HEK293T (cell line): ENCODE measurements around the gene MANBA.

Source experiments
- CTCF ChIA-PET: fragments of 350-600 bp; formaldehyde crosslinking; extraction: SDS; loops from one replicate; lab custom pipeline; 2021; ENCODE audit warnings: antibody characterized with exemption, inconsistent platforms; lab: Yijun Ruan, JAX
- POLR2A ChIA-PET: fragments of 350-600 bp; formaldehyde crosslinking; extraction: SDS; loops from one replicate; lab custom pipeline; 2020; ENCODE audit warnings: antibody characterized with exemption, inconsistent platforms; lab: Yijun Ruan, JAX
- DNase-seq: peaks from one replicate; pipeline ENCODE4 v3.0.0; 2012; ENCODE audit warnings: mixed read lengths; ENCODE audit errors: extremely low spot score
- ARNT ChIP-seq: fragments of 450-650 bp; IDR thresholded peaks from 2 replicates; pipeline ENCODE4 v1.6.1; 2017; ENCODE audit warnings: mild to moderate bottlenecking
- BHLHE40 ChIP-seq: fragments of 450-650 bp; IDR thresholded peaks from 2 replicates; pipeline ENCODE4 v1.6.1; 2016; ENCODE audit warnings: mild to moderate bottlenecking, moderate library complexity, borderline replicate concordance
- CTBP1 ChIP-seq: fragments of 450-650 bp; IDR thresholded peaks from 2 replicates; pipeline ENCODE4 v1.6.1; 2016; ENCODE audit warnings: borderline replicate concordance
- ELF4 ChIP-seq: fragments of 450-650 bp; IDR thresholded peaks from 2 replicates; pipeline ENCODE4 v1.6.1; 2017; ENCODE audit warnings: antibody characterized with exemption
- FOXA1 ChIP-seq: fragments of 450-650 bp; IDR thresholded peaks from 2 replicates; pipeline ENCODE4 v1.6.1; 2016; ENCODE audit warnings: mild to moderate bottlenecking
- FOXK2 ChIP-seq: fragments of 450-650 bp; IDR thresholded peaks from 2 replicates; pipeline ENCODE4 v1.6.1; 2016; ENCODE audit warnings: mild to moderate bottlenecking
- FOXM1 ChIP-seq: fragments of 450-650 bp; IDR thresholded peaks from 2 replicates; pipeline ENCODE4 v1.6.1; 2017; ENCODE audit warnings: mild to moderate bottlenecking, borderline replicate concordance
- HDGF ChIP-seq: fragments of 450-650 bp; IDR thresholded peaks from 2 replicates; pipeline ENCODE4 v1.6.1; 2017; ENCODE audit warnings: antibody characterized with exemption, borderline replicate concordance
- L3MBTL2 ChIP-seq: fragments of 450-650 bp; conservative IDR thresholded peaks from 2 replicates; pipeline ENCODE4 v1.6.1; 2016; ENCODE audit warnings: mild to moderate bottlenecking
- LEF1 ChIP-seq: fragments of 450-650 bp; IDR thresholded peaks from 2 replicates; pipeline ENCODE4 v1.6.1; 2017; ENCODE audit warnings: mild to moderate bottlenecking, borderline replicate concordance
- NFRKB ChIP-seq: fragments of 450-650 bp; IDR thresholded peaks from 2 replicates; pipeline ENCODE4 v1.6.1; 2016; ENCODE audit warnings: mild to moderate bottlenecking, moderate library complexity
- PKNOX1 ChIP-seq: fragments of 450-650 bp; IDR thresholded peaks from 2 replicates; pipeline ENCODE4 v1.6.1; 2016
- SP1 ChIP-seq: fragments of 450-650 bp; IDR thresholded peaks from 2 replicates; pipeline ENCODE4 v1.6.1; 2017
- SUZ12 ChIP-seq: fragments of 450-650 bp; IDR thresholded peaks from 2 replicates; pipeline ENCODE4 v1.6.1; 2016; ENCODE audit warnings: mild to moderate bottlenecking
- TARDBP ChIP-seq: fragments of 450-650 bp; IDR thresholded peaks from 2 replicates; pipeline ENCODE4 v1.6.1; 2016
- ZNF384 ChIP-seq: fragments of 450-650 bp; IDR thresholded peaks from 2 replicates; pipeline ENCODE4 v1.6.1; 2016

MANBA gene

GRCh38 chr4:102678695-102679335, 82.0 kb downstream of the MANBA start:
- DNase-seq: no peak
- POLR2A ChIA-PET: no interaction called here
- CTCF ChIA-PET: no interaction called here
- TF ChIP-seq L3MBTL2 (no peak), PKNOX1 (no peak)

GRCh38 chr4:102678107-102678506, 82.7 kb downstream of the MANBA start:
- TF ChIP-seq FOXA1: no peak
- no peak for TF ChIP-seq BHLHE40
- no peak for TF ChIP-seq PKNOX1
- no peak for TF ChIP-seq NFRKB
- TF ChIP-seq SP1: no peak
- TF ChIP-seq ARNT: no peak
- no peak for TF ChIP-seq SUZ12
- TF ChIP-seq ZNF384: no peak
- TF ChIP-seq FOXK2: no peak
- no peak for TF ChIP-seq ELF4
- no peak for TF ChIP-seq HDGF
- no peak for TF ChIP-seq CTBP1
- TF ChIP-seq L3MBTL2: no peak
- no peak for TF ChIP-seq FOXM1
- TF ChIP-seq LEF1: no peak
- TF ChIP-seq TARDBP: no peak
- no peak for DNase-seq
- ChIA-PET CTCF (no interaction called here), POLR2A (no interaction called here)

GRCh38 chr4:102675141-102675540, 85.6 kb downstream of the MANBA start:
- ChIA-PET CTCF (no interaction called here), POLR2A (no interaction called here)
- TF ChIP-seq FOXM1 (no peak), L3MBTL2 (no peak), ARNT (no peak)
- DNase-seq: no peak

- POLR2A ChIA-PET: no interaction called here
- no peak for DNase-seq
- TF ChIP-seq SUZ12: no peak
- CTCF ChIA-PET: no interaction called here
Measured at GRCh38 chr4:102667001-102667400, 93.8 kb downstream of the MANBA start.

- TF ChIP-seq ARNT (no peak), CTBP1 (no peak), NFRKB (no peak)
- DNase-seq: no peak
- CTCF ChIA-PET: no interaction called here
- POLR2A ChIA-PET: no interaction called here
Measured at GRCh38 chr4:102665527-102665926, 95.2 kb downstream of the MANBA start.

- POLR2A ChIA-PET: no interaction called here
- no peak for DNase-seq
- TF ChIP-seq CTBP1: no peak
- TF ChIP-seq NFRKB: no peak
- no peak for TF ChIP-seq SP1
- no peak for TF ChIP-seq PKNOX1
- TF ChIP-seq L3MBTL2: no peak
- TF ChIP-seq FOXM1: no peak
- no peak for TF ChIP-seq FOXA1
- no peak for TF ChIP-seq ARNT
- TF ChIP-seq SUZ12: no peak
- TF ChIP-seq ZNF384: no peak
- no peak for TF ChIP-seq ELF4
- TF ChIP-seq BHLHE40: no peak
- no peak for TF ChIP-seq TARDBP
- no peak for TF ChIP-seq HDGF
- TF ChIP-seq FOXK2: no peak
- no peak for TF ChIP-seq LEF1
- CTCF ChIA-PET: no interaction called here
Measured at GRCh38 chr4:102663073-102663472, 97.7 kb downstream of the MANBA start.

- no peak for TF ChIP-seq FOXA1
- TF ChIP-seq ARNT: no peak
- no peak for TF ChIP-seq SUZ12
- TF ChIP-seq LEF1: no peak
- DNase-seq: no peak
- ChIA-PET CTCF (interaction anchor here (0.6 kb wide), 1 partner anchor 53 kb away, joined by 4 read pairs; no protein-coding TSS in a partner anchor), POLR2A (no interaction called here)
Measured at GRCh38 chr4:102657206-102657605, 103.6 kb downstream of the MANBA start.
